Gastrocnemius medialis (tissue), 4 donors: Measurements from ENCODE around the gene RB1.

Source experiments
- POLR2A ChIP-seq, 2 donors: fragments of 450-650 bp; IDR thresholded peaks; one replicate each; pipeline ENCODE4 v1.6.1; 2017; ENCODE audit warnings: antibody characterized with exemption in 2 of 2, mild to moderate bottlenecking in 2 of 2, moderate library complexity in 2 of 2
- TF ChIP-seq, protein P1 (sequence below), 5 experiments: fragments of 450-650 bp in 3 of 5; fragments of 200-600 bp in 2 of 5; sonication (generic) in 2 of 5; IDR thresholded peaks in 4 of 5; conservative IDR thresholded peaks in 1 of 5; 1 replicate in 4 of 5; 2 replicates in 1 of 5; pipeline ENCODE4 v1.5.1; 2016 to 2019; ENCODE audit warnings: antibody characterized with exemption in 5 of 5, mild to moderate bottlenecking in 3 of 5, moderate library complexity in 3 of 5

DNA sequence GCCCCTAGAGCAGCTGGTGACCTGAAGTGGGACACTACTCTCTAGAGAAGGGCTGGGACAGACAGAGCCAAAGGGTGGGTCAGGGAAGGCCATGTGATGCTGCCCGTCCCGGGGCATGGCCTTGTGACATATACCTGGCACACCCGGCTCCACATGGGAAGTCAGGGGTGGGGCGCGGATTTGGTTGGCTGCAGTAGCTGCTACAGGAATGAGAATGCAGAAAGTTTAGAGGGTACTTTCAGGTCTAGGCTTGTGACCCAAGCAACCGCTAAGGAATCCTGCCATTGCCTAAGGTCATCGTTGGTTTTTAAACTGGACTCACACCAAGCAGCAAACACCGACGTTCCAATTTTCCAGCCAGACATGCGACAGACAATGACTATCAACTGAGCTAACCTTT lies 203.5 kb downstream of the RB1 start:
- TF ChIP-seq POLR2A (IDR thresholded peaks at IDR 0.05) = no peak
- TF ChIP-seq, protein P1, sequence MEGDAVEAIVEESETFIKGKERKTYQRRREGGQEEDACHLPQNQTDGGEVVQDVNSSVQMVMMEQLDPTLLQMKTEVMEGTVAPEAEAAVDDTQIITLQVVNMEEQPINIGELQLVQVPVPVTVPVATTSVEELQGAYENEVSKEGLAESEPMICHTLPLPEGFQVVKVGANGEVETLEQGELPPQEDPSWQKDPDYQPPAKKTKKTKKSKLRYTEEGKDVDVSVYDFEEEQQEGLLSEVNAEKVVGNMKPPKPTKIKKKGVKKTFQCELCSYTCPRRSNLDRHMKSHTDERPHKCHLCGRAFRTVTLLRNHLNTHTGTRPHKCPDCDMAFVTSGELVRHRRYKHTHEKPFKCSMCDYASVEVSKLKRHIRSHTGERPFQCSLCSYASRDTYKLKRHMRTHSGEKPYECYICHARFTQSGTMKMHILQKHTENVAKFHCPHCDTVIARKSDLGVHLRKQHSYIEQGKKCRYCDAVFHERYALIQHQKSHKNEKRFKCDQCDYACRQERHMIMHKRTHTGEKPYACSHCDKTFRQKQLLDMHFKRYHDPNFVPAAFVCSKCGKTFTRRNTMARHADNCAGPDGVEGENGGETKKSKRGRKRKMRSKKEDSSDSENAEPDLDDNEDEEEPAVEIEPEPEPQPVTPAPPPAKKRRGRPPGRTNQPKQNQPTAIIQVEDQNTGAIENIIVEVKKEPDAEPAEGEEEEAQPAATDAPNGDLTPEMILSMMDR (IDR thresholded peaks at IDR 0.05 in 4 of 5, conservative IDR thresholded peaks at IDR 0.05 in 1 of 5) = no peak
